ACC112 (cell line): Measurements from ENCODE around the gene NTSR1.

Source experiments
- H2AFZ ChIP-seq: fragments of 200-600 bp; sonication (generic); one replicate; pipeline ENCODE4 v1.6.0; 2017; ENCODE audit warnings: antibody characterized with exemption, low read length; ENCODE audit not compliant: unreplicated experiment
- H3K27ac ChIP-seq: fragments of 200-600 bp; sonication (generic); 2 replicates; pipeline ENCODE4 v1.5.1; 2014; ENCODE audit warnings: low read depth, mild to moderate bottlenecking, antibody characterized with exemption, low read length, moderate library complexity
- H3K27me3 ChIP-seq: fragments of 200-600 bp; sonication (generic); 2 replicates; pipeline ENCODE4 v1.6.1; 2014; ENCODE audit warnings: mild to moderate bottlenecking, antibody characterized with exemption, low read length, moderate library complexity, mixed read lengths; ENCODE audit not compliant: insufficient read depth
- H3K36me3 ChIP-seq: fragments of 200-600 bp; sonication (generic); 2 replicates; pipeline ENCODE4 v1.6.1; 2016; ENCODE audit warnings: mild to moderate bottlenecking, antibody characterized with exemption, low read length, moderate library complexity, mixed read lengths; ENCODE audit not compliant: insufficient read depth
- H3K4me1 ChIP-seq: fragments of 200-600 bp; sonication (generic); one replicate; pipeline ENCODE4 v1.6.1; 2016; ENCODE audit warnings: low read length, mixed read lengths; ENCODE audit not compliant: insufficient read depth, unreplicated experiment, control insufficient read depth
- H3K4me3 ChIP-seq: fragments of 200-600 bp; sonication (generic); 2 replicates; pipeline ENCODE4 v1.5.1; 2014; ENCODE audit warnings: mild to moderate bottlenecking, low read depth, low read length
- H3K79me2 ChIP-seq: fragments of 200-600 bp; sonication (generic); one replicate; pipeline ENCODE4 v1.6.0; 2016; ENCODE audit warnings: low read length; ENCODE audit not compliant: control insufficient read depth, unreplicated experiment, insufficient read depth

NTSR1 gene

DNA sequence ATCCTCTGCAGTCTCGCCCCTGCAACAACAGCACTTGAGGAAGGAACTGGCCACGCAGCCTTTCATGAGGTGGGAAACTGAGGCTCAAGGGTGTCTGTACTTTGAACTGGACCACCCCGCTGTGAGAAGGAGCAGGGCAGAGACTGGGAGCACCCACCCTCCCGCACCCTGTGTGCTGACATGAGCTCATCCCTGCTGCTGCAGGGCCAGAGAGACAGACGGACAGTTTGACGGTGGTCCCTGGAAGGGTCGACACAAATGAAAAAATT is 70.7 kb downstream of the NTSR1 start:
- H3K4me1 ChIP-seq: no peaks in the 10 kb centered on the region
- no peak overlapping the region for H3K4me3 ChIP-seq
- no peaks in the 10 kb centered on the region for H3K36me3 ChIP-seq
- H3K79me2 ChIP-seq: no peaks in the 10 kb centered on the region
- H2AFZ ChIP-seq: no peak overlapping the region
- H3K27ac ChIP-seq: no peak overlapping the region
- H3K27me3 ChIP-seq: no peaks in the 10 kb centered on the region

DNA sequence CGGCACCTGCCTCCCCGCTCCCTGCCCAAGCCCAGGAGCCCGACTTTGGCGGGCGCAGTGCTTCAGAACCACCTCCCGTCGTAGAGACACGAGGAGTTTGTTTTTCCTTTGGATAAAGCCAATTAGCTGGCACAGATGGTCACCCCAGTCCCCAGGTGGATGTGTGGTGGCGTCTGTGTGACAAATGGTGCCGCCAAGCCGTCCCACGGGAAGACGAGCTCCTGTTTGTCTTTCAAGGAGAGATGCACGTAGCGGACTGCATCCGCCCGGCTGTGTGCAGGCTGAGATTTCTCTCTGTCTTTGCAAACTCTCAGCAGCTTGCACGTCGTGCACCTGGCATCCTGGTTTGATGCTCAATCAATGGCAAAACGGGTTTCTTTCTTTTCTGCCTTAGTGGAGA is 71.6 kb downstream of the NTSR1 start:
- no peaks in the 10 kb centered on the region for H3K36me3 ChIP-seq
- no peaks in the 10 kb centered on the region for H3K27me3 ChIP-seq
- no peak overlapping the region for H2AFZ ChIP-seq
- H3K79me2 ChIP-seq: no peaks in the 10 kb centered on the region
- H3K4me1 ChIP-seq: no peaks in the 10 kb centered on the region
- H3K4me3 ChIP-seq: no peak overlapping the region
- no peak overlapping the region for H3K27ac ChIP-seq

DNA sequence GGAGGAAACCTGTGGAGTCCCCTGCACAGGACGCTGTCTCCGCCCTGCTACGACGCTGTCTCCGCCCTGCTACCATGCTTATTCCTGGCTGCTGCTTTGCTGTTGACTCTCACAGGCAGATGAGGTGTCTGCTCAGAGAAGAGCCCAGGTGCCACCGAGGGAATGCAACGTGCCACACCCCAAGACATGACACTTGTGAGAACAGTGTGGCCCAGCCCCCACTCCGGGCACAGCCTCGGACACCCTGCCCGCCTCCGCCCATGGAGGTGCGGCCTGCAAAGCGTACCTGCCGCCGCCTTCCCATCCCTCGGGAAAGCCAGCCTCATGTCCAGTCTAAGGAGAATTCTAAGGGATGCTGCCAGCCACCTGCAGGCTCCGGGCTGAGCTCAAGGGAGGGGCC is 72.1 kb downstream of the NTSR1 start:
- Histone ChIP-seq H3K27ac (no peak overlapping the region), H3K27me3 (no peaks in the 10 kb centered on the region), H3K36me3 (no peaks in the 10 kb centered on the region), H2AFZ (no peak overlapping the region), H3K4me1 (no peaks in the 10 kb centered on the region), H3K79me2 (no peaks in the 10 kb centered on the region), H3K4me3 (no peak overlapping the region)

DNA sequence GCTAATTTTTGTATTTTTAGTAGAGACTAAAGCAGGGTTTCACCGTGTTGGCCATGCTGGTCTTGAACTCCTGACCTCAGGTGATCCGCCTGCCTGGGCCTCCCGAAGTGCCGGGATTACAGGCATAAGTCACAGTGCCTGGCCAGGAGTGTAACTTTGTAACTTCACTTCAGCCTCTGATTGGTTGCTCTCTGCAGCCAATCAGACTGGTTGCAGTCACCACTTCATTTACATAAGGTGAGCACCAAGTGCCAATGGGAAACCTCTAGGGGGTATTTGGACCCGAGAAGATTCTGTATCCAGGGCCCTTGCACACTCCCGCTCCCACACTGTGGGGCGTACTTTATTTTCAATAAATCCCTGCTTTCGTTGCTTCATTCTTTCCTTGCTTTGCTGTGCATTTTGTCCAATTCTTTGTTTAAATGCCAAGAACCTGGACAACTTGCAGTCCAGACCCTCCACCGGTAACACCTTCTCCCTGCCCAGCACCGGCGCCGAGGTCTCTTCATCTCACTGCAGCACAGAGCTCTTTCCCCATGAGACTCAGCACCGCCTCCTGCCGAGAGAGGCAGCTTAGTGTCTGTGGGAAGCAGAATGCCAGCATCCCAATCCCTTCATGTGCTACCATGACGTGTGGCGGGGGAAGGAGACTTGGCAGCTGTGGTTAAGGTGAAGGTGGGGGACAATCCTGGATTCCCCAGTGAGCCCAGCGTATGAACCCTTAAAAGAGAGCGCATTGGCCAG is 73.7 kb downstream of the NTSR1 start:
- H3K36me3 ChIP-seq: no peaks in the 10 kb centered on the region
- H3K27me3 ChIP-seq: no peaks in the 10 kb centered on the region
- no peaks in the 10 kb centered on the region for H3K79me2 ChIP-seq
- no peak overlapping the region for H3K4me3 ChIP-seq
- H3K27ac ChIP-seq: no peak overlapping the region
- no peak overlapping the region for H2AFZ ChIP-seq
- H3K4me1 ChIP-seq: no peaks in the 10 kb centered on the region

DNA sequence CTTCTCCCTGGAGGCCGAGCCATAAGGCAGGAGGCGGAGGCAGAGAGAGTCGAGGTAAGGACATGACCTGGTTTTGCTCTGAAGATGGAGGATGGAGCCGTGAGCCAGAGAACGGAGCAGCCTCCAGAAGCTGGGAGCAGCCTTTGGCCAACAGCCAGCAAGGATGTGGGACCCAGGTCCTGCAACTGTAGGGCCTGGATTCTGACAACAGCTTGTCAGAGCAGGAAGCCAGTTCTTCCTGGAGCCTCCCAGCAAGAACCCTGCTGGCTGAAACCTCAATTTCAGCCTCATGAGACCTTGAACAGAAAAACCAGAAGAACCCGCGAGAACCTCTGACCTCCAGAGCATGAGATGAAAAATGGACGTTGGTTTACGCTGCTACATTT is 74.2 kb downstream of the NTSR1 start:
- Histone ChIP-seq H3K27me3 (no peaks in the 10 kb centered on the region), H3K4me1 (no peaks in the 10 kb centered on the region)

DNA sequence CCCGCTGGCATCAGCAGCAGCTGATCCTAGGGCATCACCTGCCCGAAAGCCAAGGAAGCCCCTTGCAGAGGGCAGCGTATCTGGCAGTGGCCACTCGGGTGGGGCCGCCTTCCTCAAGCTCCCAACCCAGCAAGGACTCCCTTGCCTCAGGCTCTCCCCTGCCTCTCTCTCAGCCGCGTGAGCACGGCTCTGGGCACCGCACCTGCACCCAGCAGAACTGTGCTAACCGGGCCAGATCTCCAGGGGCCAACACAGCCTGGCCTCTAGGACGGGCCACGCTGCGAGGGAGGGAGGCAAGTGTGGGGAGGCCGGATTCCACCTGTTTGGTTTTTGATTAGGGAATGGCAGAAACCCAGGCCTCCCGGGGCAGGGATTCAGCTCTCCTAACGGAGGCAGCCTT is 75.9 kb downstream of the NTSR1 start:
- no peak overlapping the region for H3K4me3 ChIP-seq
- H3K36me3 ChIP-seq: no peaks in the 10 kb centered on the region
- no peak overlapping the region for H2AFZ ChIP-seq
- no peak overlapping the region for H3K27ac ChIP-seq
- H3K79me2 ChIP-seq: no peaks in the 10 kb centered on the region
- H3K4me1 ChIP-seq: no peaks in the 10 kb centered on the region
- H3K27me3 ChIP-seq: no peaks in the 10 kb centered on the region

More for the DNA sequence above, 74.2 kb downstream of the NTSR1 start:
- no peak overlapping the region for H2AFZ ChIP-seq
- H3K27ac ChIP-seq: no peak overlapping the region
- no peak overlapping the region for H3K4me3 ChIP-seq
- H3K79me2 ChIP-seq: no peaks in the 10 kb centered on the region
- no peaks in the 10 kb centered on the region for H3K36me3 ChIP-seq

DNA sequence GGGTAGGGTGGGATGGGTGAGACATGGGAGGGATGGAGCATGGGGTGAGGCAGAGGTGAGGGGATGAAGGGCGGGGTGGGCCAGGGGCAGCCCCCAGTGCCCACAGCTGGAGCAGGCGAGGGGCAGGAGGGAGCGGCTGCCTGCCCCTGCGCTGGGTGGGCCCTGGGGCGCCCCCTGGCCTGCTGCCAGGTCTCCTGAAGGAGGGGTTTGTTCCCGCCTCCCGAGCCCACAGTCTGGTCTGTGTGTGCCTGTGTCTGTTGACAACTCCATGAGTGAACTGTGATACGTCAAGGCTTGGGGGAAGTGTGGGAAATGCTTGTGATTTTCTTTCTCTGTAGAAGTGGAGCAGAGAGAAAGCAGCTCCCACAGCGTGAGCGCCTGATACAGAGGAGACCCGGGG is 76.8 kb downstream of the NTSR1 start:
- Histone ChIP-seq H3K27me3 (no peaks in the 10 kb centered on the region), H3K79me2 (no peaks in the 10 kb centered on the region), H3K4me3 (no peak overlapping the region), H3K27ac (no peak overlapping the region), H2AFZ (no peak overlapping the region), H3K4me1 (no peaks in the 10 kb centered on the region), H3K36me3 (no peaks in the 10 kb centered on the region)

DNA sequence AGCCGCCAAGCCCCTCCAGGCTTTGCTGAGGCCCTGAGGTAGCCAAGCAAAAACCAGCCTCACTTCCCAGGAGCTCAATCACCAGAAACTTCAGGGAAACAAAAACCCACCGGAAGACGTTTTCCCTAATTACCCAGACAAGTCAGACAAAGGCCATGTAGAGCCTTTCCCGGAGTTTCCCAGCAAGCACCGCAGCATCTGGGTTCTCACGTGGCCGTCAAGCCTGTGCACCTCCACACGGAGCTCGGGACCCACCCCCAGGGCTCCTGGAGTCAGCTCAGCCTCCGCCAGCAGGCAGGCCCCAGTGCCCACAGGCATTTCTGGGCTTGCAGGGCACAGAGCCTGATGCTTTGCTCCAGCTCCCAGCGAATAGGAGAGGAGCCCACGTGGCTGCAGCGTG is 77.5 kb downstream of the NTSR1 start:
- Histone ChIP-seq H3K79me2 (no peaks in the 10 kb centered on the region), H3K27ac (no peak overlapping the region), H3K27me3 (no peaks in the 10 kb centered on the region), H3K36me3 (no peaks in the 10 kb centered on the region), H2AFZ (no peak overlapping the region), H3K4me3 (no peak overlapping the region), H3K4me1 (peaks cover under 1% of the 10 kb centered on the region)

DNA sequence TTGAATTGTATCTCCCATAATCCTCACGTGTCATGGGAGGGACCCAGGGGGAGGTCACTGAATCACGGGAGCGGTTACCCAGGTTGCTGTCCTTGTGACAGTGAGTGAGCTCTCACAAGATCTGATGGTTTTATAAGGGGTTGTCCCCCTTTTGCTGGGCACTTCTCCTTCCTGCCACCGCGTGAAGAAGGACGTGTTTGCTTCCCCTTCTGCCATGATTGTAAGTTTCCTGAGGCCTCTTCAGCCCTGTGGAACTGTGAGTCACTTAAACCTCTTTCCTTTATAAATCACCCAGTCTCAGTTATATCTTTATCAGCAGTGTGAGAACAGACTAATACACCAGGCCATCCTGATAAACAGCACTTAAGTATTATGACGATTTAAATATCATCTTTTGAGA is 78.7 kb downstream of the NTSR1 start:
- Histone ChIP-seq H3K79me2 (no peaks in the 10 kb centered on the region), H3K4me3 (no peak overlapping the region), H3K27me3 (no peaks in the 10 kb centered on the region), H2AFZ (no peak overlapping the region), H3K4me1 (peaks cover 3% of the 10 kb centered on the region), H3K36me3 (no peaks in the 10 kb centered on the region), H3K27ac (no peak overlapping the region)

DNA sequence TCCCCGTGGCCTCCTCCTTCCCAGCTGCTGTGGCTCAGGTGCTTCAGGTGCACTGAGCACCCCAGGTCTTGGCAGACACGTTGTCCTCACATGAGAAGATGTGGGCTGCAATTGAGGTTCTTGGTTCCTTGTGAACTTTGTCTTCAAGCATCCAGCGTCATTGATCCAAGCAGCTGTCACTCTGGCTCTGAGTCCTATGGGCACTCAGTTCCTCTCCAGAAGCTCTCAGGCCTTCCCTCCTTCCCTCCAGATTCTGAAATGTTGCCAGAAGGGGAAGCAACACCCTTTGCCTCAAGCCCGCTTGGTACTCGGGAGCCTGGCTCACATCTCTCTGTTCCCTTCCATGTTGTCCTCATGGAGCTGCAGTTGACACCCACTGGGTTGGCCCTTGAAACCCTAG is 79.2 kb downstream of the NTSR1 start:
- H3K79me2 ChIP-seq: no peaks in the 10 kb centered on the region
- peaks cover 3% of the 10 kb centered on the region for H3K4me1 ChIP-seq
- no peak overlapping the region for H3K27ac ChIP-seq
- no peak overlapping the region for H3K4me3 ChIP-seq
- no peaks in the 10 kb centered on the region for H3K36me3 ChIP-seq
- no peaks in the 10 kb centered on the region for H3K27me3 ChIP-seq
- H2AFZ ChIP-seq: no peak overlapping the region

DNA sequence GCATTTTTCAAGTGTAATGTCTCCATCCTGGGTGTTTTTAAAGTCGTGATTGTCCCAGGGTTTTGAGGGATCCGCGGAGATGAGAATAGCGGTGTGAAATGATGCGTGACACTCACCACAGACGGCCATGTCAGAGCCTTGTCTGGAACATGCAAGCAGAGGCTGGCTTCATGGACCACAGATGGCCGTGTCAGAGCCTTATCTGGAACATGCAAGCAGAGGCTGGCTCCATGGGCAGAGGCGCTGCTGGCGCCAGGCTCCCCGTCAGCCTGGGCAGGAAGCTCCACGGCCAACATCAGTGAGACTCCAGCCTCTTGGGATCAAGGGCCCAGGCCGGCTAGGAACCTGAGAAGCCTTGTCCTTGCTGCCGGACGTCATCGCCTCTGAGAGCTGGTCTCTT is 80.0 kb downstream of the NTSR1 start:
- peaks cover 3% of the 10 kb centered on the region for H3K4me1 ChIP-seq
- no peaks in the 10 kb centered on the region for H3K79me2 ChIP-seq
- H2AFZ ChIP-seq: no peak overlapping the region
- H3K36me3 ChIP-seq: no peaks in the 10 kb centered on the region
- H3K4me3 ChIP-seq: no peak overlapping the region
- no peaks in the 10 kb centered on the region for H3K27me3 ChIP-seq
- H3K27ac ChIP-seq: no peak overlapping the region
